ENCODE measurements around the gene DDR1.
"Not testable (repeated sequence)": the region's sequence is repeated elsewhere in the genome, so short reads cannot be mapped to it uniquely, and the experiment has no call there.

- TF ChIP-seq POLR2A (IDR thresholded peaks at IDR 0.05; ENCODE audit: low read depth, low read length); PAX5 (IDR thresholded peaks at IDR 0.05; ENCODE audit: insufficient read depth, low read length, severe bottlenecking); TAF1 (IDR thresholded peaks at IDR 0.05; ENCODE audit: low read depth, low read length): not testable (repeated sequence)
These were observed 42.8 kb downstream of the DDR1 start for GRCh38 chr6:30927080-30927479.

Measured in GM12891 (cell line).